Activated gamma-delta T cell treated with anti-CD3 and anti-CD28 coated beads, Interleukin-2, amount 50 U/mL, for 16 hours (primary cell): ENCODE results near the gene DXO.

Experiments
- DNase-seq: peaks from one replicate; pipeline ENCODE4 v3.0.0-alpha.2; 2020; ENCODE audit warnings: low read depth

DXO gene

DNA sequence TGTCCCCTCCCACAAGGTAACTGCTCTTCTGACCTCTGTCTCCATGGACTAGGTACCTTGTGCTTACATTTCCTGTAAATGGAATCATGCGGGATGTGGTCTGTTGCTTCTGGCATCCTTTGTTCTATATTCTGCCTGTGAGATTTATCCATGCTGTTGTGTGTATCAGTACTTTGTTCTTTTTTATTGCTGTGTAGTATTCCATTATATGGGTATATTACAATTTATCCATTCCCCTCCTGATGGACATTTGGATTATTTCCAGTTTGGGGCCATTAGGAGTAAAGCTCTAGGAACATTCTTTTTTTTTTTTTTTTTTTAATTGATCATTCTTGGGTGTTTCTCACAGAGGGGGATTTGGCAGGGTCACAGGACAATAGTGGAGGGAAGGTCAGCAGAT lies 41.0 kb downstream of the DXO start:
- DNase-seq = no peak

DNA sequence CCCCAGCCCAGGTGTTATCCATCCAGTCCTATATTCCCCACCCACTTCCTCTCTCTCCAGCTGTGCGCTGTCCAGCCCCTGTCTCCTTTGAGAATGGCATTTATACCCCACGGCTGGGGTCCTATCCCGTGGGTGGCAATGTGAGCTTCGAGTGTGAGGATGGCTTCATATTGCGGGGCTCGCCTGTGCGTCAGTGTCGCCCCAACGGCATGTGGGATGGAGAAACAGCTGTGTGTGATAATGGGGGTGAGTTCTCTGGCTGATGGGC lies 43.3 kb downstream of the DXO start:
- DNase-seq = no peak

DNA sequence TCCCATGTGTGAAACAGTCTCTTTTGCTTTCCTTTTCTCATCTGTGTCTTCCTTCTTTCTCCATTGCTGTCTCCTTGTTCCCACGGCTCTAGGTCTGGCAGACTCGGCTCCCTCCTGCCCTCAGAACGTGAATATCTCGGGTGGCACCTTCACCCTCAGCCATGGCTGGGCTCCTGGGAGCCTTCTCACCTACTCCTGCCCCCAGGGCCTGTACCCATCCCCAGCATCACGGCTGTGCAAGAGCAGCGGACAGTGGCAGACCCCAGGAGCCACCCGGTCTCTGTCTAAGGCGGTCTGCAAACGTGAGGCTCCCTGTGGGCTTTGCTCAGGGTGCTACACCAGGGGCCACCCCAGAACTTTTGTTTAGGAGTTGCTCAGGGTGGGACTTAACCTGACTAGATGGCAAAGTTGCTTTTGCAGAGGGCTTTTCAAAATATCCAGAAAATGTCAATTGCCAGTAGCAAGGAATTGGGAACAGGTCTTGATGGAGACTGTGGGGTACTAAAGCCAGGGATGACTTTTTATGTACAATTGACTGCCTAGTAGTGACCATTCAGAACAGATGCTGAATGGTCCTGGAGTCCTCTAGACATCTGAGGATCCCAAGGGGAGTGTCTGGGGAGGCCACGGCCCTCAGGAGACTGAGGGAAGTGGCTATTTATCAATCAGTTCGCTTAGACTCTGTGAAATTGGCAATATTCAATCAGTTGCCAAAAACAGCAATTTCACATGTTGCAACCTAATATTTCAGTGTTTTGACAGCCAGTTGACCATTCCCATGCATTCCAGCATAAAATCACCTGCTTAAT lies 43.9 kb downstream of the DXO start:
- DNase-seq = no peak

DNA sequence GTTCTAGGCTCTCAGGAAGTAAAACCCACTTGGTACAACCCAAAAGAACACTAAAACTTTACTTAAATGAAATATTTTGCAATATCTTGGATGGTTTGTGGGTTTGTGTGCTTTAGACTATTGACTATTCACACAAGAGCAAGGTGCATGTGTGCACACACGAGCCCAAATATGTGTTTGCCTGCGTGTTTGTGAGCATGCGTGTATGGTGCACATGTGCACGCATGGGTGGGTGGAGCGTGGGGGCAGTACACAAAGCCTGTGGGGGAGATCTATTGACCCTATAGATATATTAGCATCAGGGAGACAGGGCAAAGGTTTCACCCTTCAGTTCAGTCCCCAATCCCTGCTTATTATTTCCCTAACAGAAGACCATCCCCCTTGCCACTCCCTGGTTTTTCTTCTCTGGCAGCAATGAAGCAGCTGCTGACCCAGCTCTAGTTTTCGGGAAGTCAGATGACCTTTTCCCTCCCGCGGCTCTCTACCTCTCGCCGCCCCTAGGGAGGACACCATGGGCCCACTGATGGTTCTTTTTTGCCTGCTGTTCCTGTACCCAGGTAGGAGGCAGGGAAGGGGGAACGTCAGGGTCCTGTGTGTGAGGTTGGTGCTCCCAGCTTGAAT lies 44.6 kb downstream of the DXO start, which contains the start of gene C2:
Gene C2, plus strand, starts transcription at position 476 of the 621 bp plus-strand sequence. Its CDS starts 36 bp downstream, at position 512.
- no peak for DNase-seq

DNA sequence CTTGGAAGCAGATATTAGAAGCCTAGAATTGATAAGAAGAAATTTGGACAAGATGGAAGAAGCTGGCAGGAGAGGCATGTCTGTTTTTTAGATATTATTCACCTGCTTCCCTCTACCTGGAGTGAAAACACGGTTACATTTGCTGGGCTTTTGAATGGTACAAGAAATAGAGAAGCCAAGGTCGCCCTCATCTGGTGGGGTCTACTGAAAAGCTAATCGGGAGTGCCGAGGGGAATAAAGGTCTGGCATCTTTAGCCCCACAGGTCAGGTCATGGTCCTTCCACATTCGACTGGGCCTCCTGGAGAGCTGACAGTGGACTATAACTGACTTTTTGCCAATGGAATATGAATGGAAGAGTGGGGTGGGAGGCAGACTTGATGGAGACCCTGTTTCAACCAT lies 49.0 kb downstream of the DXO start:
- no peak for DNase-seq

DNA sequence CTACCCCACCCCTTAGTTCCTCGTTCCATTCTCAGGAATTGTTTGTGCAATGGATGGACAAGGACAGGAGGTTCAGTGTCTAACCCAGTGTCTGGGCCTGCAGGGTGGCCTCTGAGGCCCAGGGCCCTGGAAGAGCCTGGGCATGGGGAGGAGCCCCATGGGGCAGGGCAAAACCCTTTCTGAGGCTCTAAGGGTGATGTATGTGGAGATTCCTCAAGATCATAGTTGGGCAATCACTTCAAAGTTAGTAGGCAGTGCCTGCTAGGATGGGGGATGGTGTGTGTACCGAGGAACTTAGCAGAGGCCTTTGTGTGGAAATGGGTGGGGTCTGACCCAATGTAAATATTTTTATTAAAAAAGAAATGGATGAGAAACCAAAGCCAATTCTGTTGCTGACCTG lies 51.1 kb downstream of the DXO start:
- DNase-seq = no peak
